LNCaP clone FGC (cell line): Measurements from ENCODE around the gene PDGFB.

ENCODE experiments used
- DNase-seq: peaks from one replicate; pipeline ENCODE4 v3.0.0-alpha.2; 2011; ENCODE audit warnings: low read depth
- H3K4me3 ChIP-seq: 2 replicates; pipeline ENCODE4 v1.5.1; 2011; ENCODE audit warnings: mild to moderate bottlenecking, low read depth, low read length, control low read depth
- TF ChIP-seq, protein P1 (sequence below): IDR thresholded peaks from 2 replicates; pipeline ENCODE4 v1.5.1; 2012; ENCODE audit warnings: mild to moderate bottlenecking; ENCODE audit not compliant: control insufficient read depth, insufficient read depth; ENCODE audit errors: extremely low read depth

The PDGFB gene

DNA sequence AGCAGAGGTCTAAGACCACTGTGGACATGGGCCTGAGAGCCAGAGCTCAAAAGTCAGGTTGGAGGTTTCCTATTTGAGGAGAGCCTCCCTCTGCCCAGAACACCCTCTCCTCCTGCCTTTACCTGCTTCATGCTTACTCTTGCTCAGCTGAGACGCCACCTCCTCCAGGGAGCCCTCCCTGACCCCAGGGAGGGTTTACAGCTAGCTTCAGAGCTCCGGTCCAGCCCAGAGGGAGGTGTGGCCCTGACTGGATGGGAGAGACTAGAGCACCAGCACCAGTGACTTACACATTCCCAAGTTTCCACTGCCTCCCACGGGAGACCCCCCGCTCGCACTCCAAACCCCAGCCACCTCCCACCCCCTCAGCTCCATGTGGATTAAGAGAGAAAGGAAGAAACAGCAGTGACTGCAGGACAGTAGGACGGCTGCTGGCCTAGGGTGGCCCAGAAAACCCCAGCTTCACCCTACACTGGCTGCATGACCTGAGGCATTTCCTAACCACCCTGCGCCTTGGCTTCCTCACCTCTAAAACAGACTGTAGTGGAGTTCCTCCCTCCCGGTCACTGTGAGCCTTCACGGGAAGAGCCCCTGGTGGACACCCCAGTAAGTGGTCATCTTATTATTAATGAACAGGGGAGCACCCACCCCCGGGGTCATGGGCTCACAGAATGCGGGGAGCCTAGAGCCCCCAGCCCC, 24.5 kb upstream of the PDGFB start:
- TF ChIP-seq, protein P1, sequence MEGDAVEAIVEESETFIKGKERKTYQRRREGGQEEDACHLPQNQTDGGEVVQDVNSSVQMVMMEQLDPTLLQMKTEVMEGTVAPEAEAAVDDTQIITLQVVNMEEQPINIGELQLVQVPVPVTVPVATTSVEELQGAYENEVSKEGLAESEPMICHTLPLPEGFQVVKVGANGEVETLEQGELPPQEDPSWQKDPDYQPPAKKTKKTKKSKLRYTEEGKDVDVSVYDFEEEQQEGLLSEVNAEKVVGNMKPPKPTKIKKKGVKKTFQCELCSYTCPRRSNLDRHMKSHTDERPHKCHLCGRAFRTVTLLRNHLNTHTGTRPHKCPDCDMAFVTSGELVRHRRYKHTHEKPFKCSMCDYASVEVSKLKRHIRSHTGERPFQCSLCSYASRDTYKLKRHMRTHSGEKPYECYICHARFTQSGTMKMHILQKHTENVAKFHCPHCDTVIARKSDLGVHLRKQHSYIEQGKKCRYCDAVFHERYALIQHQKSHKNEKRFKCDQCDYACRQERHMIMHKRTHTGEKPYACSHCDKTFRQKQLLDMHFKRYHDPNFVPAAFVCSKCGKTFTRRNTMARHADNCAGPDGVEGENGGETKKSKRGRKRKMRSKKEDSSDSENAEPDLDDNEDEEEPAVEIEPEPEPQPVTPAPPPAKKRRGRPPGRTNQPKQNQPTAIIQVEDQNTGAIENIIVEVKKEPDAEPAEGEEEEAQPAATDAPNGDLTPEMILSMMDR: no peak
- no peak overlapping the region for H3K4me3 ChIP-seq
- no peak for DNase-seq

DNA sequence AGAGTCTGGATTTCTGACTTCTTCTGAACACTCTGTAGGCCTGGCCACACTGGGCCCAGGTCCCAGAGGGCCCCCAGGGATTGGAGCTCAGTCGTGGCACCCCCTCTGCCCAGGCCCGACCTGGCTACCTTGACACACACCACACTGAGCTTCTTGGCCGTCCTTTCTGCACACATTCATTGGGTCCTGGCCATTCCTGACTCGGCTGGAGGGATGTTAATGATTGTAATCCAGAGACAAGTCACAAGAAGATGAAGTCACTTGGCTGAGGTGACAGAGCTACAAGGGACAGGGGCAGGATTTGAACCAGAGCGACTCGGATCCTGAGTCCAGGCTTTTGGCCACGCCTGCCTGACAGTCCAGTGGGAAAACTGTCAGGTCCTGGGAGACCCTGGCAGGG, 23.9 kb upstream of the PDGFB start:
- H3K4me3 ChIP-seq: no peak overlapping the region
- DNase-seq: no peak
- TF ChIP-seq, protein P1: no peak

DNA sequence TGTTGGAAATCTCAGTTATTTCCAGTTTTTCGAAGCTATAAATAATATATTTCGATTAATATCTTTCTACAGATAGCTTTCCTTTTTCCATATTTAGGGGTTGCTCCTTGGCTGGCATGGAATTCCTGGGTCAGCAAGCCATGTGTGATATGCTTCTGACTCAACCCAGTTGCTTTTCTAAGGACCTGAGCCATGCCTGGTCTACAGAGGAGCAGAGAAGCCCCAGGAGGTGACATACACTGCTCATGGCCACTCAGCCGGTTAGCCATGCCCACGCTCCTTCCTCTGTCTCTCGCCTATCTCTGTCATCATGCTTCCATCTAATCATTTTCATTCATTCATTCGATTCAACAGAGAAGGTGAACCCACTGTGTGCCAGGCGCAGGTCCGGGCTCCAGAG, 23.2 kb upstream of the PDGFB start:
- no peak overlapping the region for H3K4me3 ChIP-seq
- TF ChIP-seq, protein P1: no peak
- no peak for DNase-seq

DNA sequence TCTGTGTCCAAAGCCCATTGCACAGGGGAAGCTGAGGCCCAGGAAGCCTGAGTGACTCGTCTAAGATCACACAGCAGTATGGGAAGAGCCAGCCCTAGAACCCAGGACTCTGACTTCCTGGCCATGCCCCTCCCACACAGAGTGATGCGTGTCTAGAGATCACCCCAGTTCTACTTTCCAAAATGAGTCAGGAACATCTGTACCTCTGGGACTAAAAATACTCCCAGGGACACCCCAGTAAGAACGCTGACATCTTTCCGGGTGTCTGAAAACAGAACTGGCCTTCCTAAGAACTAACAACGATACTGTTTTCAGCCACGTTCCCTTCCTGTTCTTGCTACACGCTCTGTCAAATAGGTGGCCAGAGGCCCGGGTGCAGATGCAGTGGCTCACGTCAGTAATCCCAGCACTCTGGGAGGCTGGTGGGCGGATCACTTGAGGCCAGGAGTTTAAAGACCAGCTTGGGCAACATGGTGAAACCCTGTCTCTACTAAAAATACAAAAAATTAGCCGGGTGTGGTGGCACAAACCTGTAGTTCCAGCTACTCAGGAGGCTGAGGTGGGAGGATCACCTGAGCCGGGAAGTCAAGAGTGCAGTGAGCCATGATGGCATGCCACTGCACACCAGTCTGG, 21.7 kb upstream of the PDGFB start:
- no peak overlapping the region for H3K4me3 ChIP-seq
- DNase-seq: no peak
- TF ChIP-seq, protein P1: no peak

DNA sequence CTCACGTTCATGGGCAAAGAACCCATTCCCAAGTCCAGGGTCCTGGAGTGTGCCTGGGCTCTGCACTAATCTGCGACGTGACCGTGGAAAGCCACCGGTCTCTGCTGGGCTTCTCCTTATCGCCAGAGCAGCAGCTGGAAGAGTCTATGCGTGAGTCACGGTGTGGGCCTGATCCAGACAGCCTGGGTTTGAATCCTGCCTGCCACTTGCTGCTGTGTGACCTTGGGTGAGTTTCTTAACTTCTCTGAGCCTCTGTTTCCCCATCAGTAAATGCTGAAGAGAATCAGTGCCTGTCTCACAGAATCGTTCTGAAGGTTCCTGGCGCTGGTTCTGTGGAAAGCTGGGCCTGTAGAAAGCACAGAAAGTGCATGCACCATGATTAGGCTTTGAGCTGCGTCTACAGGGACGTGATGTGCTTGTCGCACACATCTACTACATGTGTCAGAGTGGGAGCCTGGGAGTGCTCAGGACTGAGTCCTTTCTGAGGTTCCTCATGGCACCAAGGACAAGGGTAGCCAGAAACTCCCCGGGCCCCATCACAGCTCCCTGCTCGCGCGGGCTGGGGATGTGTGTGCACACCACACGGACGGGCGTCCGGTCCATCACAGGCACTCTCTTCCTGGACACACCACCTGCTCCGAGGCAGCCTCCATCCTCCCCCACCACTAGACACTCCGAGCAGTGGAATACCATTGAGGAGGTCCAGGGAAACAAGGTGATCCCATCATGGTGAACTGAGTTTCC, 20.5 kb upstream of the PDGFB start:
- TF ChIP-seq, protein P1: no peak
- H3K4me3 ChIP-seq: no peak overlapping the region
- DNase-seq: no peak

DNA sequence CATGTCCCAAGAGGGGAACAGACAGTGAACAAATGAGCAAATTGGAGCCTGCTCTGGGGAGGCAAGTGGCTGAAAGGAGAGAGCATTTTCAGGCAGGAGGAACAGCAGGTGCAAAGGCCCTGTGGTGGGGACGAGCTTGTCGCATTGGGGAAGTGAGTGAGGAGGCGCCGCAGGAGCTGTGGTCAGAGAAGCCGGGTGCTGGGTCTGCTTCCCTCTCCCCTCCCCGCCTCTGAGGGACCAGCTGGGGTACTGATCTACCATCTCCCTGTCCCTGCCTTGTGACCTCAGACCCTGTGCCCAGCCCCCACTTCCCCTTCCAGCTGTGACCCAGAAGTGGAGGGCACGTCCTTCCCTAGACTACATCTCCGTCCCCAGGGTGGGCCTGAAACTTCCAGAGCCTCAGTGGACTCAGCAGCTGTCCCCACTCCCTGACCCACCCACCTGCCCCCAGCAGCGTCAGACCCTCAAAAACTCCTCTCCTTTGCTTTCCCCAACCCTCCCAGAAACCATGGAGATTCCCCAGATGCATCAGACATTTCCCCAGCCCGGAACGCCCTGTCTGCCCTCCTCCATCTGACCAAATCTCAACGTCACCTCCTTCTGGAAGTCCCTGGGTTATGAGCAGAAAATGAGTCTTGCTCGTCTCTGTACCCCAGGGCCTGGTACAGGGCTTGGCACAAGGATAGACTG, 19.7 kb upstream of the PDGFB start:
- TF ChIP-seq, protein P1: no peak
- no peak overlapping the region for H3K4me3 ChIP-seq
- no peak for DNase-seq
